Sigmoid colon (tissue), 4 donors: ENCODE data around the gene ADAMTS6.

Source experiments
- CTCF ChIP-seq, 4 experiments: fragments of 450-650 bp in 3 of 4; fragments of 200-600 bp in 1 of 4; IDR thresholded peaks; one replicate each; pipeline ENCODE4 v1.5.1; 2016 to 2019; ENCODE audit warnings: antibody characterized with exemption in 4 of 4, mild to moderate bottlenecking in 3 of 4, moderate library complexity in 2 of 4
- EP300 ChIP-seq, 4 donors: sonication (generic); formaldehyde crosslinking; IDR thresholded peaks; one replicate each; pipeline ENCODE4 v1.6.1; 2017; ENCODE audit warnings: antibody characterized with exemption in 4 of 4
- POLR2A ChIP-seq, 2 donors: fragments of 450-650 bp; IDR thresholded peaks; one replicate each; pipeline ENCODE4 v1.6.1; 2016; ENCODE audit warnings: antibody characterized with exemption in 2 of 2, mild to moderate bottlenecking in 2 of 2, moderate library complexity in 2 of 2
- POLR2AphosphoS5 ChIP-seq, 4 donors: sonication (generic); formaldehyde crosslinking; IDR thresholded peaks; one replicate each; pipeline ENCODE4 v1.6.1; 2017; ENCODE audit warnings: antibody characterized with exemption in 4 of 4

GRCh38 chr5:65161655-65162054 lies 320.1 kb downstream of the ADAMTS6 start:
- TF ChIP-seq CTCF (IDR thresholded peaks at IDR 0.05), result no peak
- no peak for TF ChIP-seq POLR2A (IDR thresholded peaks at IDR 0.05)
- TF ChIP-seq POLR2AphosphoS5 (IDR thresholded peaks at IDR 0.05), result no peak
- TF ChIP-seq EP300 (IDR thresholded peaks at IDR 0.05), result no peak
